Measurements from ENCODE around the gene CCT2. TPM values are rescaled to one million over a fixed set of nuclear protein-coding genes. Genes with fewer than 3 reads are reported as not detected.

The CCT2 gene
- total RNA-seq, 1 donor from 2014 or later, result 158 TPM

- no peak overlapping the region for H3K27ac ChIP-seq (ENCODE audit: low read depth, low read length)
- peaks cover 0 to 3% (median 0%) of the 10 kb centered on the region in 3 donors for H3K36me3 ChIP-seq (ENCODE audit: control insufficient read depth in 3 of 3, insufficient read depth in 3 of 3, low read length in 3 of 3)
- H3K9me3 ChIP-seq (ENCODE audit: control insufficient read depth in 3 of 3, low read length in 3 of 3), result no peaks in the 10 kb centered on the region
- no peaks in the 10 kb centered on the region for H3K4me1 ChIP-seq (ENCODE audit: control insufficient read depth in 3 of 3, insufficient read depth in 3 of 3, low read length in 3 of 3)
- H3K27me3 ChIP-seq (ENCODE audit: control insufficient read depth in 3 of 3, insufficient read depth in 3 of 3, low read length in 3 of 3), result no peaks in the 10 kb centered on the region
- no peak overlapping the region for H3K4me3 ChIP-seq (ENCODE audit: low read length in 3 of 3)
- no peak overlapping the region for H3K9ac ChIP-seq (ENCODE audit: low read depth in 1 of 3, low read length in 3 of 3)
Observed at GRCh38 chr12:69608114-69608513, 22.9 kb downstream of the CCT2 start.

- H3K9ac ChIP-seq (ENCODE audit: low read depth in 1 of 3, low read length in 3 of 3), result no peak overlapping the region
- no peaks in the 10 kb centered on the region for H3K36me3 ChIP-seq (ENCODE audit: control insufficient read depth in 3 of 3, insufficient read depth in 3 of 3, low read length in 3 of 3)
- H3K9me3 ChIP-seq (ENCODE audit: control insufficient read depth in 3 of 3, low read length in 3 of 3), result no peaks in the 10 kb centered on the region
- no peak overlapping the region for H3K27ac ChIP-seq (ENCODE audit: low read depth, low read length)
- no peaks in the 10 kb centered on the region for H3K27me3 ChIP-seq (ENCODE audit: control insufficient read depth in 3 of 3, insufficient read depth in 3 of 3, low read length in 3 of 3)
- H3K4me3 ChIP-seq (ENCODE audit: low read length in 3 of 3), result no peak overlapping the region
- H3K4me1 ChIP-seq (ENCODE audit: control insufficient read depth in 3 of 3, insufficient read depth in 3 of 3, low read length in 3 of 3), result no peaks in the 10 kb centered on the region
Observed at GRCh38 chr12:69610126-69610525, 24.9 kb downstream of the CCT2 start.

GRCh38 chr12:69610729-69611128, 25.5 kb downstream of the CCT2 start, which contains the start of gene LRRC10:
LRRC10 (minus strand) TSS chr12:69610907; CDS start chr12:69610838, 69 bp downstream.
- H3K9me3 ChIP-seq (ENCODE audit: control insufficient read depth in 3 of 3, low read length in 3 of 3), result no peaks in the 10 kb centered on the region
- no peaks in the 10 kb centered on the region for H3K27me3 ChIP-seq (ENCODE audit: control insufficient read depth in 3 of 3, insufficient read depth in 3 of 3, low read length in 3 of 3)
- H3K27ac ChIP-seq (ENCODE audit: low read depth, low read length), result no peak within 1 kb of the TSS
- H3K9ac ChIP-seq (ENCODE audit: low read depth in 1 of 3, low read length in 3 of 3), result no peak within 1 kb of the TSS
- H3K4me1 ChIP-seq (ENCODE audit: control insufficient read depth in 3 of 3, insufficient read depth in 3 of 3, low read length in 3 of 3), result no peaks in the 10 kb centered on the region
- no peak within 1 kb of the TSS for H3K4me3 ChIP-seq (ENCODE audit: low read length in 3 of 3)
- H3K36me3 ChIP-seq (ENCODE audit: control insufficient read depth in 3 of 3, insufficient read depth in 3 of 3, low read length in 3 of 3), result no peaks in the 10 kb centered on the region

- Histone ChIP-seq H3K4me1 (ENCODE audit: control insufficient read depth in 3 of 3, insufficient read depth in 3 of 3, low read length in 3 of 3) (no peaks in the 10 kb centered on the region), H3K27ac (ENCODE audit: low read depth, low read length) (no peak overlapping the region), H3K9ac (ENCODE audit: low read depth in 1 of 3, low read length in 3 of 3) (no peak overlapping the region), H3K27me3 (ENCODE audit: control insufficient read depth in 3 of 3, insufficient read depth in 3 of 3, low read length in 3 of 3) (no peaks in the 10 kb centered on the region), H3K36me3 (ENCODE audit: control insufficient read depth in 3 of 3, insufficient read depth in 3 of 3, low read length in 3 of 3) (no peaks in the 10 kb centered on the region), H3K9me3 (ENCODE audit: control insufficient read depth in 3 of 3, low read length in 3 of 3) (no peaks in the 10 kb centered on the region), H3K4me3 (ENCODE audit: low read length in 3 of 3) (no peak overlapping the region)
Observed at GRCh38 chr12:69613351-69613750, 28.1 kb downstream of the CCT2 start.

- Histone ChIP-seq H3K36me3 (ENCODE audit: control insufficient read depth in 3 of 3, insufficient read depth in 3 of 3, low read length in 3 of 3) (no peaks in the 10 kb centered on the region), H3K9me3 (ENCODE audit: control insufficient read depth in 3 of 3, low read length in 3 of 3) (no peaks in the 10 kb centered on the region), H3K27ac (ENCODE audit: low read depth, low read length) (no peak overlapping the region), H3K27me3 (ENCODE audit: control insufficient read depth in 3 of 3, insufficient read depth in 3 of 3, low read length in 3 of 3) (no peaks in the 10 kb centered on the region), H3K9ac (ENCODE audit: low read depth in 1 of 3, low read length in 3 of 3) (no peak overlapping the region), H3K4me1 (ENCODE audit: control insufficient read depth in 3 of 3, insufficient read depth in 3 of 3, low read length in 3 of 3) (no peaks in the 10 kb centered on the region), H3K4me3 (ENCODE audit: low read length in 3 of 3) (no peak overlapping the region)
Observed at GRCh38 chr12:69616025-69616424, 30.8 kb downstream of the CCT2 start.

GRCh38 chr12:69619050-69619449, 33.8 kb downstream of the CCT2 start:
- H3K27ac ChIP-seq (ENCODE audit: low read depth, low read length), result no peak overlapping the region
- H3K9me3 ChIP-seq (ENCODE audit: control insufficient read depth in 3 of 3, low read length in 3 of 3), result no peaks in the 10 kb centered on the region
- H3K27me3 ChIP-seq (ENCODE audit: control insufficient read depth in 3 of 3, insufficient read depth in 3 of 3, low read length in 3 of 3), result no peaks in the 10 kb centered on the region
- no peak overlapping the region for H3K9ac ChIP-seq (ENCODE audit: low read depth in 1 of 3, low read length in 3 of 3)
- H3K36me3 ChIP-seq (ENCODE audit: control insufficient read depth in 3 of 3, insufficient read depth in 3 of 3, low read length in 3 of 3), result no peaks in the 10 kb centered on the region
- no peaks in the 10 kb centered on the region for H3K4me1 ChIP-seq (ENCODE audit: control insufficient read depth in 3 of 3, insufficient read depth in 3 of 3, low read length in 3 of 3)
- H3K4me3 ChIP-seq (ENCODE audit: low read length in 3 of 3), result no peak overlapping the region

GRCh38 chr12:69620077-69620476, 34.8 kb downstream of the CCT2 start:
- H3K27ac ChIP-seq (ENCODE audit: low read depth, low read length), result no peak overlapping the region
- no peaks in the 10 kb centered on the region for H3K4me1 ChIP-seq (ENCODE audit: control insufficient read depth in 3 of 3, insufficient read depth in 3 of 3, low read length in 3 of 3)
- H3K27me3 ChIP-seq (ENCODE audit: control insufficient read depth in 3 of 3, insufficient read depth in 3 of 3, low read length in 3 of 3), result no peaks in the 10 kb centered on the region
- no peaks in the 10 kb centered on the region for H3K9me3 ChIP-seq (ENCODE audit: control insufficient read depth in 3 of 3, low read length in 3 of 3)
- no peaks in the 10 kb centered on the region for H3K36me3 ChIP-seq (ENCODE audit: control insufficient read depth in 3 of 3, insufficient read depth in 3 of 3, low read length in 3 of 3)
- no peak overlapping the region for H3K4me3 ChIP-seq (ENCODE audit: low read length in 3 of 3)
- no peak overlapping the region for H3K9ac ChIP-seq (ENCODE audit: low read depth in 1 of 3, low read length in 3 of 3)

GRCh38 chr12:69620921-69621320, 35.7 kb downstream of the CCT2 start:
- Histone ChIP-seq H3K9ac (ENCODE audit: low read depth in 1 of 3, low read length in 3 of 3) (no peak overlapping the region), H3K27ac (ENCODE audit: low read depth, low read length) (no peak overlapping the region), H3K9me3 (ENCODE audit: control insufficient read depth in 3 of 3, low read length in 3 of 3) (no peaks in the 10 kb centered on the region)

GRCh38 chr12:69621551-69621950, 36.3 kb downstream of the CCT2 start:
- Histone ChIP-seq H3K4me3 (ENCODE audit: low read length in 3 of 3) (no peak overlapping the region), H3K9ac (ENCODE audit: low read depth in 1 of 3, low read length in 3 of 3) (no peak overlapping the region), H3K9me3 (ENCODE audit: control insufficient read depth in 3 of 3, low read length in 3 of 3) (no peaks in the 10 kb centered on the region), H3K27ac (ENCODE audit: low read depth, low read length) (no peak overlapping the region), H3K27me3 (ENCODE audit: control insufficient read depth in 3 of 3, insufficient read depth in 3 of 3, low read length in 3 of 3) (no peaks in the 10 kb centered on the region), H3K4me1 (ENCODE audit: control insufficient read depth in 3 of 3, insufficient read depth in 3 of 3, low read length in 3 of 3) (no peaks in the 10 kb centered on the region), H3K36me3 (ENCODE audit: control insufficient read depth in 3 of 3, insufficient read depth in 3 of 3, low read length in 3 of 3) (no peaks in the 10 kb centered on the region)

More at GRCh38 chr12:69620921-69621320, 35.7 kb downstream of the CCT2 start:
- no peak overlapping the region for H3K4me3 ChIP-seq (ENCODE audit: low read length in 3 of 3)
- H3K27me3 ChIP-seq (ENCODE audit: control insufficient read depth in 3 of 3, insufficient read depth in 3 of 3, low read length in 3 of 3), result no peaks in the 10 kb centered on the region
- no peaks in the 10 kb centered on the region for H3K4me1 ChIP-seq (ENCODE audit: control insufficient read depth in 3 of 3, insufficient read depth in 3 of 3, low read length in 3 of 3)
- no peaks in the 10 kb centered on the region for H3K36me3 ChIP-seq (ENCODE audit: control insufficient read depth in 3 of 3, insufficient read depth in 3 of 3, low read length in 3 of 3)

- Histone ChIP-seq H3K9me3 (ENCODE audit: control insufficient read depth in 3 of 3, low read length in 3 of 3) (no peaks in the 10 kb centered on the region), H3K9ac (ENCODE audit: low read depth in 1 of 3, low read length in 3 of 3) (no peak overlapping the region), H3K27me3 (ENCODE audit: control insufficient read depth in 3 of 3, insufficient read depth in 3 of 3, low read length in 3 of 3) (no peaks in the 10 kb centered on the region), H3K4me3 (ENCODE audit: low read length in 3 of 3) (no peak overlapping the region), H3K4me1 (ENCODE audit: control insufficient read depth in 3 of 3, insufficient read depth in 3 of 3, low read length in 3 of 3) (no peaks in the 10 kb centered on the region), H3K27ac (ENCODE audit: low read depth, low read length) (no peak overlapping the region), H3K36me3 (ENCODE audit: control insufficient read depth in 3 of 3, insufficient read depth in 3 of 3, low read length in 3 of 3) (no peaks in the 10 kb centered on the region)
Observed at GRCh38 chr12:69623970-69624369, 38.7 kb downstream of the CCT2 start.

- no peaks in the 10 kb centered on the region for H3K9me3 ChIP-seq (ENCODE audit: control insufficient read depth in 3 of 3, low read length in 3 of 3)
- no peak overlapping the region for H3K4me3 ChIP-seq (ENCODE audit: low read length in 3 of 3)
- H3K27me3 ChIP-seq (ENCODE audit: control insufficient read depth in 3 of 3, insufficient read depth in 3 of 3, low read length in 3 of 3), result no peaks in the 10 kb centered on the region
- H3K9ac ChIP-seq (ENCODE audit: low read depth in 1 of 3, low read length in 3 of 3), result no peak overlapping the region
- H3K36me3 ChIP-seq (ENCODE audit: control insufficient read depth in 3 of 3, insufficient read depth in 3 of 3, low read length in 3 of 3), result no peaks in the 10 kb centered on the region
- H3K4me1 ChIP-seq (ENCODE audit: control insufficient read depth in 3 of 3, insufficient read depth in 3 of 3, low read length in 3 of 3), result no peaks in the 10 kb centered on the region
- no peak overlapping the region for H3K27ac ChIP-seq (ENCODE audit: low read depth, low read length)
Observed at GRCh38 chr12:69627501-69627900, 42.2 kb downstream of the CCT2 start.

Measured in skeletal muscle tissue (tissue), 4 donors.